ENCODE measurements around the gene MTA3. TPM values are rescaled to one million over a fixed set of nuclear protein-coding genes. Genes with fewer than 3 reads are reported as not detected.

MTA3 gene
- total RNA-seq, 1 donor from 2014 or later: 107 TPM

DNA sequence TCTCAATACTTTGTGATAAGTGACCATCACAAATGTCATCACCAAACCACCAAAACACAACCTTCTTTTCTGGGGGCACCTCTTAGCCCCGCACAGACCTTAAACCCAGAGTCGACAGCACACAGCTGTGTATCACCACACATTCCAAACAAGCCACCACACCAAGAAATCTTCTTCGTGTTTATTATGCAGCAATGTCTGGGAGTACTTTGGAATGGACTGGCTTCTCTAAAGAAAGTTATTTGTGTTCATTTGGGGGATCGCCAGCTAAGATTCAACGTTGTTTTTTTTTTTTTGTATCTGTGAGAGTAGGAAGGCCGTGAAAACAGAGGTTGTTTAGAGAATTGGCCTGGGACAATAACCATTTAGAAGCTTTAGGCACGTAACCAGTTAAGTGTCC lies 1.1 kb upstream of the MTA3 start:
- H3K9me3 Mint-ChIP-seq: no peaks in the 10 kb centered on the region
- no peak for DNase-seq (ENCODE audit: low spot score in 2 of 2, unreplicated experiment in 2 of 2)
- peak overlapping the region; percentile 84 for H3K27ac Mint-ChIP-seq
- peaks cover 23% of the 10 kb centered on the region for H3K4me1 Mint-ChIP-seq
- TF ChIP-seq, protein P1, sequence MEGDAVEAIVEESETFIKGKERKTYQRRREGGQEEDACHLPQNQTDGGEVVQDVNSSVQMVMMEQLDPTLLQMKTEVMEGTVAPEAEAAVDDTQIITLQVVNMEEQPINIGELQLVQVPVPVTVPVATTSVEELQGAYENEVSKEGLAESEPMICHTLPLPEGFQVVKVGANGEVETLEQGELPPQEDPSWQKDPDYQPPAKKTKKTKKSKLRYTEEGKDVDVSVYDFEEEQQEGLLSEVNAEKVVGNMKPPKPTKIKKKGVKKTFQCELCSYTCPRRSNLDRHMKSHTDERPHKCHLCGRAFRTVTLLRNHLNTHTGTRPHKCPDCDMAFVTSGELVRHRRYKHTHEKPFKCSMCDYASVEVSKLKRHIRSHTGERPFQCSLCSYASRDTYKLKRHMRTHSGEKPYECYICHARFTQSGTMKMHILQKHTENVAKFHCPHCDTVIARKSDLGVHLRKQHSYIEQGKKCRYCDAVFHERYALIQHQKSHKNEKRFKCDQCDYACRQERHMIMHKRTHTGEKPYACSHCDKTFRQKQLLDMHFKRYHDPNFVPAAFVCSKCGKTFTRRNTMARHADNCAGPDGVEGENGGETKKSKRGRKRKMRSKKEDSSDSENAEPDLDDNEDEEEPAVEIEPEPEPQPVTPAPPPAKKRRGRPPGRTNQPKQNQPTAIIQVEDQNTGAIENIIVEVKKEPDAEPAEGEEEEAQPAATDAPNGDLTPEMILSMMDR (IDR thresholded peaks at IDR 0.05; ENCODE audit: unreplicated experiment): no peak
- H3K27me3 Mint-ChIP-seq (ENCODE audit: low read depth): no peaks in the 10 kb centered on the region
- H3K36me3 Mint-ChIP-seq: peaks cover 3% of the 10 kb centered on the region
- peak overlapping the region; percentile 78 for H3K4me3 Mint-ChIP-seq

DNA sequence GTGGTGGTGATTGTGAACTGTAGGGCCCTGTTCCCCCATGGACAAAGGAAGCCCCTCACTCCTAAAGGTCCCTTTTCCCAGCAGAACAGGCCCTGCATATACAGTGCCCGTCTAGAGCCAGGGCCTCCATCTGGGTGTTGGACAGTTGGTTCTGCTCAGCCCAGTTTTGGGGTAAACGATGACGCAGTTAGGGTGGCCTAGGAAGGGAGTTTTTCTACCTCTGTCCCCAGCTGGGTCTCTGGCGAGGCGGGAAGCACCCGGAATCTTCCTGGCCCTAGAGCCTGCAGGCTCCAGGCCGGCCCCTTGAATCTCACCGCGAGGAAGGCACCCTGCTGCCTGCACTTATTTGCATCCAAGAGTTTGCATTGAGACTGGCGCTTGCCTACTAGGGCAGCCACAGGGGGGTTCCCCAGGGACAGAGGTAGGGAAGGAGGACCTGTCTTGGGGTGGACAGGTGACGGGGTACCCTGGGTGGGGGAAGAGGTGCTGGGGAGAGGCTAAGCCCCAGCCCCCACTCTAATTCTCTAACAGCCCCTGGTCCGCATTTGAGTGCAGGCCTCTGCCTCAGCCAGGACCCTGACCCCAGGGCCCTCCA lies 529 bp upstream of the MTA3 start:
- Mint-ChIP-seq H3K27ac (peak overlapping the region; percentile 84), H3K9me3 (no peaks in the 10 kb centered on the region), H3K27me3 (ENCODE audit: low read depth) (no peaks in the 10 kb centered on the region), H3K36me3 (peaks cover 4% of the 10 kb centered on the region), H3K4me1 (peaks cover 23% of the 10 kb centered on the region), H3K4me3 (peak overlapping the region; percentile 78)
- DNase-seq (ENCODE audit: low spot score in 2 of 2, unreplicated experiment in 2 of 2): peak; percentile 22 to 56
- TF ChIP-seq, protein P1 (IDR thresholded peaks at IDR 0.05; ENCODE audit: unreplicated experiment): no peak

DNA sequence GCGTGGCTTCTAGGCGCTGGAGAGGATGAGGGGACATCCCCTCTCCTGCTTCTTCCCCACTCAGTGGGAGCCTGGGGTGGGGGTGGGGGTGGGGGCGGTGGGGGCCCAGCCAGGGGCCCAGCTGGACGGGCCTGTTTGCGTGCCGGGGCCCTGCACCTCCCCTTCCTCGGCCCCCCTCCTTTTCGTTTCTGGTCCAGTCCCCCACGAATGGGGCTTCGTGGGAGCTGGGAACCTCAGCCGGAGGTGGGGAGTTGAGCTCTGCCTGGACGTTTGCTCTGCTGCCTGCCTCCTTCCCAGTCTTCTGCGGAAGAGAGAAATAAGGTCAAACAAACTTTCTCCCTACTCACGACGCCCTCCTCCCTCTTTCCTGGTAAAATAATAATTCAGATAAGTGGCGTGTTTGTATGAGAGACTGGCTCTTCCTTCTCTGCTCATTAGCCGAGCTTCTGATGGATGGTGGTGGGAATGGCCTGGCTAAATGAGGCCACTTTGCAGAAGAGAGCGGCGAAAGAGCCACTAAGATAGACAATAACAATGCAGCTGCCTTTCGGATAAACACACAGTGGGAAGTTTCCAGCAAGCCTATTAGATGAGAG lies 782 bp downstream of the MTA3 start:
- TF ChIP-seq, protein P1 (IDR thresholded peaks at IDR 0.05; ENCODE audit: unreplicated experiment): no peak
- peaks cover 23% of the 10 kb centered on the region for H3K4me1 Mint-ChIP-seq
- peak in 1 of 2 experiments; percentile 43 for DNase-seq (ENCODE audit: low spot score in 2 of 2, unreplicated experiment in 2 of 2)
- peak overlapping the region; percentile 90 for H3K4me3 Mint-ChIP-seq
- H3K36me3 Mint-ChIP-seq: peaks cover 8% of the 10 kb centered on the region
- peak overlapping the region; percentile 98 for H3K27ac Mint-ChIP-seq
- H3K27me3 Mint-ChIP-seq (ENCODE audit: low read depth): no peaks in the 10 kb centered on the region
- H3K9me3 Mint-ChIP-seq: no peaks in the 10 kb centered on the region

DNA sequence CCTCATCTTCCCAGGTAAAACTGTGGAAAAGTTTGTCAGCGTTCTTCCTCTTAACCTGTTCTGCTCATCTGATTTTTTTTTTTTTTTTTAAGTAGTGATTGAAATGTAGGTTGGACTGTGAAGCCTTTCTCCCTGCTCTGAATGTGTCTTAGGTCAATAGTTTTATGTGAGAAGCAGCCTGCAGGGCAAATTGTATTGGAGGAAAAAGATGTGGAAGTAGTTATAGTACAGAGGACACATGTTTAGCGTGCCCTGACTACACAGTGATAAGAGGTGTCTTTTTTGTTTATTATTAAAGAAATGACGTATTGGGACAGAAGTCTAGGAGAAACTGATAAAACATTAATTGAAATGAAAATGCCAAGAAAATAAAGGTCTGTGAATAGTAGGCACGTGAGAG lies 1.5 kb downstream of the MTA3 start:
- no peak for DNase-seq (ENCODE audit: low spot score in 2 of 2, unreplicated experiment in 2 of 2)
- no peaks in the 10 kb centered on the region for H3K27me3 Mint-ChIP-seq (ENCODE audit: low read depth)
- peaks cover 23% of the 10 kb centered on the region for H3K4me1 Mint-ChIP-seq
- H3K4me3 Mint-ChIP-seq: peak overlapping the region; percentile 90
- peaks cover 8% of the 10 kb centered on the region for H3K36me3 Mint-ChIP-seq
- peak overlapping the region; percentile 98 for H3K27ac Mint-ChIP-seq
- no peaks in the 10 kb centered on the region for H3K9me3 Mint-ChIP-seq
- TF ChIP-seq, protein P1 (IDR thresholded peaks at IDR 0.05; ENCODE audit: unreplicated experiment): no peak

GRCh38 chr2:42572297-42573081 lies 4.1 kb downstream of the MTA3 start:
- Mint-ChIP-seq H3K36me3 (peaks cover 21% of the 10 kb centered on the region), H3K4me3 (no peak overlapping the region), H3K4me1 (peaks cover 16% of the 10 kb centered on the region), H3K27me3 (ENCODE audit: low read depth) (no peaks in the 10 kb centered on the region), H3K27ac (no peak overlapping the region), H3K9me3 (no peaks in the 10 kb centered on the region)
- no peak for DNase-seq (ENCODE audit: low spot score in 2 of 2, unreplicated experiment in 2 of 2)
- TF ChIP-seq, protein P1 (IDR thresholded peaks at IDR 0.05; ENCODE audit: unreplicated experiment): no peak

Data from mesothelial cell of epicardium (in vitro differentiated cells).